T-cell (primary cell): ENCODE results near the gene UBE2D3. TPM values are rescaled to one million over a fixed set of nuclear protein-coding genes. Genes with fewer than 3 reads are reported as not detected.

Experiments
- ATAC-seq, 4 experiments: fragments of 200-7000 bp in 3 of 4; fragments of 150-1000 bp in 1 of 4; cut with Tn5 transposase; replicated peaks in 1 of 4; 1 replicate in 3 of 4; 2 replicates in 1 of 4; pipeline ENCODE4 v1.10.0; 2021; ENCODE audit warnings: moderate library complexity in 3 of 4, mild to moderate bottlenecking in 2 of 4, moderate number of reproducible peaks in 1 of 4
- CTCF ChIA-PET, 2 donors: fragments of 300-600 bp; sonication (Branson Sonifier 250); formaldehyde crosslinking; loops; one replicate each; lab custom pipeline; 2022; ENCODE audit warnings: antibody characterized with exemption in 2 of 2; lab: Charles Lee
- POLR2A ChIA-PET, 2 donors: fragments of 300-600 bp; sonication (Branson Sonifier 250); formaldehyde crosslinking; loops; one replicate each; lab custom pipeline; 2022; ENCODE audit warnings: antibody characterized with exemption in 2 of 2; lab: Charles Lee
- DNase-seq, 35 experiments: peaks; one replicate each; pipeline versions ENCODE4 v3.0.0 to v3.0.0-alpha.2; 2013 to 2023
- H3K27ac ChIP-seq: one replicate; pipeline ENCODE4 v1.5.1; 2013; ENCODE audit warnings: low read length
- H3K27me3 ChIP-seq, 2 experiments: replicated peaks in 1 of 2; 1 replicate in 1 of 2; 2 replicates in 1 of 2; pipeline versions ENCODE4 v1.6.1 to v1.7.0; 2013; ENCODE audit warnings: low read length in 1 of 2, mixed read lengths in 1 of 2; ENCODE audit not compliant: control insufficient read depth in 2 of 2, insufficient read depth in 2 of 2; ENCODE audit errors: extremely low read depth in 1 of 2
- H3K36me3 ChIP-seq, 2 donors: 1 replicate in 1 of 2; 2 replicates in 1 of 2; pipeline versions ENCODE4 v1.6.1 to v1.7.0; 2013; ENCODE audit warnings: low read length in 1 of 2; ENCODE audit not compliant: control insufficient read depth in 2 of 2, insufficient read depth in 1 of 2; ENCODE audit errors: extremely low read depth in 1 of 2
- H3K4me1 ChIP-seq, 2 experiments: 1 replicate in 1 of 2; 2 replicates in 1 of 2; pipeline versions ENCODE4 v1.6.1 to v1.7.0; 2013; ENCODE audit warnings: low read length in 2 of 2, mixed read lengths in 1 of 2; ENCODE audit not compliant: insufficient read depth in 2 of 2, control insufficient read depth in 1 of 2; ENCODE audit errors: extremely low read depth in 1 of 2
- H3K4me3 ChIP-seq, 2 donors: 1 replicate in 1 of 2; 2 replicates in 1 of 2; pipeline versions ENCODE4 v1.5.1 to v1.7.0; 2013; ENCODE audit warnings: mild to moderate bottlenecking in 2 of 2, low read length in 1 of 2, moderate library complexity in 1 of 2; ENCODE audit not compliant: control insufficient read depth in 1 of 2; ENCODE audit errors: extremely low read depth in 1 of 2
- H3K9me3 ChIP-seq: 2 replicates; pipeline ENCODE4 v1.7.0; 2013
- H3K27ac Mint-ChIP-seq, 2 donors: one replicate each; pipeline ENCODE4 v1.8.0; 2020 to 2021; ENCODE audit warnings: mild to moderate bottlenecking in 2 of 2, mixed read lengths in 2 of 2
- H3K27me3 Mint-ChIP-seq, 2 donors: one replicate each; pipeline ENCODE4 v1.8.0; 2021 to 2022; ENCODE audit warnings: mixed read lengths in 2 of 2
- H3K36me3 Mint-ChIP-seq: one replicate; pipeline ENCODE4 v1.8.0; 2021; ENCODE audit warnings: mixed read lengths
- H3K4me1 Mint-ChIP-seq, 3 donors: one replicate each; pipeline ENCODE4 v1.8.0; 2020 to 2022; ENCODE audit warnings: mixed read lengths in 3 of 3, mild to moderate bottlenecking in 1 of 3
- H3K4me3 Mint-ChIP-seq, 3 donors: one replicate each; pipeline ENCODE4 v1.8.0; 2020 to 2022; ENCODE audit warnings: mild to moderate bottlenecking in 3 of 3, mixed read lengths in 3 of 3, moderate library complexity in 3 of 3
- H3K9me3 Mint-ChIP-seq, 3 donors: one replicate each; pipeline ENCODE4 v1.8.0; 2020 to 2022; ENCODE audit warnings: mixed read lengths in 3 of 3
- WGBS: methylation state at CpG from one replicate; pipeline ENCODE4 v1.1.5; 2013; ENCODE audit warnings: missing lambda C conversion rate; ENCODE audit not compliant: insufficient coverage; 5-methylcytosine and 5-hydroxymethylcytosine counted together
- total RNA-seq, 35 experiments: library from RNA in 6 of 35; stranded (reverse) in 6 of 35; fragments of 120-200 nt in 1 of 35; gene quantifications; one replicate each; pipeline versions ENCODE4 v1.2.1 to v1.2.4 and lab custom pipeline; 2013 to 2026

The UBE2D3 gene
- total RNA-seq, 5 donors from 2014 or later (not counting 1 experiment from before 2014, with no cell fraction given), result 274 to 487 (median 289) TPM

- no peaks in the 10 kb centered on the region for H3K27me3 Mint-ChIP-seq
These were observed 73.3 kb downstream of the UBE2D3 start for GRCh38 chr4:102754044-102754443.

GRCh38 chr4:102751941-102752340 lies 75.4 kb downstream of the UBE2D3 start:
- ATAC-seq (no peak), DNase-seq (no peak)
- H3K4me3 ChIP-seq, result no peak overlapping the region
- no peaks in the 10 kb centered on the region for H3K9me3 Mint-ChIP-seq
- H3K4me1 ChIP-seq, result no peaks in the 10 kb centered on the region
- H3K4me3 Mint-ChIP-seq, result no peak overlapping the region
- ChIA-PET CTCF (no interaction called here), POLR2A (no interaction called here)
- H3K4me1 Mint-ChIP-seq, result peaks cover 11 to 19% (median 16%) of the 10 kb centered on the region in 3 donors
- peaks cover 40% of the 10 kb centered on the region for H3K36me3 Mint-ChIP-seq
- peaks cover 0 to 3% of the 10 kb centered on the region in 2 donors for H3K36me3 ChIP-seq
- H3K27me3 ChIP-seq, result no peaks in the 10 kb centered on the region
- H3K27ac Mint-ChIP-seq, result no peak overlapping the region
- no peaks in the 10 kb centered on the region for H3K27me3 Mint-ChIP-seq
- no peak overlapping the region for H3K27ac ChIP-seq
- WGBS, result 100% methylated on average over 3 of the region's 4 CpGs
- no peaks in the 10 kb centered on the region for H3K9me3 ChIP-seq

More at GRCh38 chr4:102754044-102754443, 73.3 kb downstream of the UBE2D3 start:
- H3K27ac Mint-ChIP-seq, result no peak overlapping the region
- ATAC-seq (no peak), DNase-seq (no peak)
- POLR2A ChIA-PET, result interaction anchor here in 1 of 2 donors (0.6 kb wide), 1 partner anchor 104 kb away, joined by 3 read pairs; no protein-coding TSS in a partner anchor
- Histone ChIP-seq H3K4me3 (no peak overlapping the region), H3K27ac (no peak overlapping the region), H3K36me3 (peaks cover 0 to 3% of the 10 kb centered on the region in 2 donors), H3K4me1 (no peaks in the 10 kb centered on the region), H3K27me3 (no peaks in the 10 kb centered on the region), H3K9me3 (no peaks in the 10 kb centered on the region)
- peaks cover 29% of the 10 kb centered on the region for H3K36me3 Mint-ChIP-seq
- H3K9me3 Mint-ChIP-seq, result no peaks in the 10 kb centered on the region
- no peak overlapping the region for H3K4me3 Mint-ChIP-seq
- CTCF ChIA-PET, result no interaction called here
- no CpG with 5 or more reads among the region's 2 CpGs for WGBS
- H3K4me1 Mint-ChIP-seq, result peaks cover 27 to 38% (median 34%) of the 10 kb centered on the region in 3 donors

Other genes with a start within 250 kb of the UBE2D3 start
- gene MANBA, start 66.6 kb downstream of the UBE2D3 start, total RNA-seq, result 10 to 100 TPM; 20.8 to 27.8 (median 24.2) TPM
- 10 to 100 TPM; 12.2 to 14.2 (median 13.1) TPM for gene CISD2, start 41.4 kb upstream of the UBE2D3 start, total RNA-seq
- gene SLC9B1, start 192.2 kb upstream of the UBE2D3 start, total RNA-seq, result 1 to 10 TPM; 2.0 to 4.6 (median 3.1) TPM
- gene SLC9B2, start 249.2 kb upstream of the UBE2D3 start, total RNA-seq, result 10 to 100 TPM; 17.8 to 23.5 (median 19.9) TPM